Mesendoderm (in vitro differentiated cells): Measurements from ENCODE around the gene SC5D.

Experiments used
- DNase-seq: peaks from one replicate; pipeline ENCODE4 v3.0.0; 2013
- H2AK5ac ChIP-seq: 2 replicates; pipeline ENCODE4 v1.6.1; 2013; ENCODE audit warnings: low read length, inconsistent platforms
- H2BK120ac ChIP-seq: 2 replicates; pipeline ENCODE4 v1.6.1; 2013; ENCODE audit warnings: low read depth, mild to moderate bottlenecking, low read length, moderate library complexity, mixed read lengths
- H2BK15ac ChIP-seq: replicated peaks from 2 replicates; pipeline ENCODE4 v1.6.1; 2013; ENCODE audit warnings: low read depth, mild to moderate bottlenecking, moderate library complexity
- H2BK5ac ChIP-seq: 2 replicates; pipeline ENCODE4 v1.6.1; 2013; ENCODE audit warnings: low read length, inconsistent platforms
- H3K18ac ChIP-seq: 2 replicates; pipeline ENCODE4 v1.6.1; 2013; ENCODE audit warnings: mild to moderate bottlenecking, low read length, mixed read lengths
- H3K23ac ChIP-seq: one replicate; pipeline ENCODE4 v1.6.1; 2013; ENCODE audit warnings: low read length
- H3K27ac ChIP-seq: 2 replicates; pipeline ENCODE4 v1.5.1; 2013; ENCODE audit warnings: low read depth, mild to moderate bottlenecking, inconsistent platforms, low read length, moderate library complexity
- H3K27me3 ChIP-seq: 2 replicates; pipeline ENCODE4 v1.6.1; 2013; ENCODE audit warnings: low read length, control low read depth, mild to moderate bottlenecking, inconsistent platforms; ENCODE audit not compliant: insufficient read depth, poor library complexity
- H3K36me3 ChIP-seq: 2 replicates; pipeline ENCODE4 v1.6.1; 2013; ENCODE audit warnings: low read length, inconsistent platforms; ENCODE audit not compliant: control insufficient read depth, insufficient read depth
- H3K4ac ChIP-seq: one replicate; pipeline ENCODE4 v1.6.1; 2013; ENCODE audit warnings: low read depth, mild to moderate bottlenecking, low read length, moderate library complexity
- H3K4me1 ChIP-seq: 2 replicates; pipeline ENCODE4 v1.6.1; 2013; ENCODE audit warnings: low read depth, low read length, inconsistent platforms; ENCODE audit not compliant: control insufficient read depth
- H3K4me2 ChIP-seq: 2 replicates; pipeline ENCODE4 v1.6.1; 2013; ENCODE audit warnings: low read length
- H3K4me3 ChIP-seq: 2 replicates; pipeline ENCODE4 v1.5.1; 2013; ENCODE audit warnings: mild to moderate bottlenecking, low read length
- H3K56ac ChIP-seq: one replicate; pipeline ENCODE4 v1.6.1; 2013; ENCODE audit warnings: low read length
- H3K79me1 ChIP-seq: 2 replicates; pipeline ENCODE4 v1.6.1; 2013; ENCODE audit warnings: low read length, inconsistent platforms
- H3K79me2 ChIP-seq: 2 replicates; pipeline ENCODE4 v1.6.1; 2013; ENCODE audit warnings: mild to moderate bottlenecking, low read length; ENCODE audit not compliant: control insufficient read depth, insufficient read depth
- H3K9ac ChIP-seq: 2 replicates; pipeline ENCODE4 v1.6.1; 2013; ENCODE audit warnings: low read length, inconsistent platforms
- H4K5ac ChIP-seq: one replicate; pipeline ENCODE4 v1.6.1; 2013; ENCODE audit warnings: low read length
- H4K8ac ChIP-seq: one replicate; pipeline ENCODE4 v1.6.1; 2013; ENCODE audit warnings: low read depth, mild to moderate bottlenecking, control low read depth, low read length, moderate library complexity
- WGBS: extraction: QIAGEN DNeasy Blood & Tissue Kit; methylation state at CpG from one replicate; pipeline ENCODE4 v1.1.7; 2013; ENCODE audit warnings: low lambda C conversion rate, missing lambda C conversion rate; ENCODE audit not compliant: insufficient coverage; ENCODE audit errors: extremely low coverage; 5-methylcytosine and 5-hydroxymethylcytosine counted together

SC5D gene

DNA sequence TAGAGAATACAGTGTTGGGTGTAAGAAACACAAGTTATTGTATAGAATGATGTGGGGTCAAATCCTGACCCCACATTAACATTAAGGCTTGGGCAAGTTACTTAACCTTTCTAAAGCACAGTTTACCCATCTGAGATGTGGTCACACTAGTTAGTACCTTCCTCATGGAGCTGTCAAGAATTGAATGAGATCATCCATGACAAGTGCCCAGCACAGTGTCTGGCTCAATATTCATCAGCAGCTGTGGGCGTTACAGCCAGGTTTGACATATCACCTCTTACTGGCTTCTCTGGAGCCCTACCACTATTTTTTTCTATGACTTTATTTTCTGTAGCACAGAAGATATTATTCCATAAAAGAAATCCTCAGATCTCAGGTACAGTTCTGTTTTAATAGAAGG, 57.2 kb downstream of the SC5D start:
- WGBS = no CpG with 5 or more reads among the region's 1 CpG
- H4K5ac ChIP-seq = no peak overlapping the region
- no peak overlapping the region for H3K23ac ChIP-seq
- no peak overlapping the region for H2AK5ac ChIP-seq
- H3K56ac ChIP-seq = no peak overlapping the region
- H3K27me3 ChIP-seq = no peaks in the 10 kb centered on the region
- no peaks in the 10 kb centered on the region for H3K79me1 ChIP-seq
- no peak overlapping the region for H2BK5ac ChIP-seq
- no peak overlapping the region for H3K27ac ChIP-seq
- H3K4me3 ChIP-seq = no peak overlapping the region
- H3K36me3 ChIP-seq = no peaks in the 10 kb centered on the region
- peaks cover 13% of the 10 kb centered on the region for H3K4me1 ChIP-seq
- no peak overlapping the region for H3K4me2 ChIP-seq
- no peak overlapping the region for H3K9ac ChIP-seq
- H3K4ac ChIP-seq = no peak overlapping the region
- H2BK15ac ChIP-seq = no peak overlapping the region
- H3K79me2 ChIP-seq = no peaks in the 10 kb centered on the region
- H2BK120ac ChIP-seq = no peak overlapping the region
- no peak for DNase-seq
- H4K8ac ChIP-seq = no peak overlapping the region
- no peak overlapping the region for H3K18ac ChIP-seq

DNA sequence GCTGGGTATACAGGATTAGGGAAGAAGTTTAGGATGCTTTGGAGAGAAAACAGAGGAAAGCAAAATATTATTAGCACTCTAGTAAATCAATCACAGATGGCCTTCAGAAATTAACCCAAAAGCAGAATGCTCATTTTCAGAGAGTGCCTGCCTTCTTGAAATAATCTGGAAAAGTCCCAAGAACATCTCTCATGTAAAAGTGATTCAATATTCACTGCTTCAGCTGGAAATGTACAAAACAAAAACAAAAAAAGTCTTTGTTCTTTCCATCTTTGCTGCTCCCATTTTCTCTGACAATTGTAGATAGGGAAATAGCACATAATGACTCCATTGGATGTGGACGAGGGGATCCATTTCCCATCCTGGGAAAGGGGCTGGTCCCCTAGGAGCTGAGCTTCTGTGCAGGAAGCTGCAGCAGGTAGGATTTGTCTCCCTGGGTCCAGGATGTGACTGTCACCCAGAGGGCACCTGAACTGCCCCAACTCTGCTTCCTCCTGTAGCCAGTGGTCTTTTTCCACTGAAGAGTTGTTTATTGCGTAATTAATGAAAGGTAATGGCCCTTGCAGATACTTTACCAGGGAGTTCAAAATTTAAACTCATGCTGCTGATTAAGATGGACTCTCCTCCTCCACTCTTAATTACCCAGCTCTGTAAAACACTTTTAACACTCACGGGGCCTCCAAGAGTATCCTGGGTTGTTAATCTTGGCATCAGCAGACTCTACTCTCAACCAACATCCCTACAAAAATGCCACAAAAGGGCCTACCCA, 57.9 kb downstream of the SC5D start:
- no peak overlapping the region for H3K18ac ChIP-seq
- H3K23ac ChIP-seq = no peak overlapping the region
- no peak overlapping the region for H2BK120ac ChIP-seq
- no peaks in the 10 kb centered on the region for H3K79me1 ChIP-seq
- H3K79me2 ChIP-seq = no peaks in the 10 kb centered on the region
- no peak overlapping the region for H2AK5ac ChIP-seq
- no peak overlapping the region for H3K4me3 ChIP-seq
- no peak overlapping the region for H2BK5ac ChIP-seq
- DNase-seq = no peak
- no peak overlapping the region for H3K4me2 ChIP-seq
- no peak overlapping the region for H3K9ac ChIP-seq
- no peaks in the 10 kb centered on the region for H3K36me3 ChIP-seq
- H3K56ac ChIP-seq = no peak overlapping the region
- H4K8ac ChIP-seq = no peak overlapping the region
- no peak overlapping the region for H3K4ac ChIP-seq
- H3K4me1 ChIP-seq = peaks cover 13% of the 10 kb centered on the region
- no peak overlapping the region for H4K5ac ChIP-seq
- H2BK15ac ChIP-seq = no peak overlapping the region
- H3K27ac ChIP-seq = no peak overlapping the region
- H3K27me3 ChIP-seq = no peaks in the 10 kb centered on the region
- WGBS = no CpG with 5 or more reads among the region's 3 CpGs

DNA sequence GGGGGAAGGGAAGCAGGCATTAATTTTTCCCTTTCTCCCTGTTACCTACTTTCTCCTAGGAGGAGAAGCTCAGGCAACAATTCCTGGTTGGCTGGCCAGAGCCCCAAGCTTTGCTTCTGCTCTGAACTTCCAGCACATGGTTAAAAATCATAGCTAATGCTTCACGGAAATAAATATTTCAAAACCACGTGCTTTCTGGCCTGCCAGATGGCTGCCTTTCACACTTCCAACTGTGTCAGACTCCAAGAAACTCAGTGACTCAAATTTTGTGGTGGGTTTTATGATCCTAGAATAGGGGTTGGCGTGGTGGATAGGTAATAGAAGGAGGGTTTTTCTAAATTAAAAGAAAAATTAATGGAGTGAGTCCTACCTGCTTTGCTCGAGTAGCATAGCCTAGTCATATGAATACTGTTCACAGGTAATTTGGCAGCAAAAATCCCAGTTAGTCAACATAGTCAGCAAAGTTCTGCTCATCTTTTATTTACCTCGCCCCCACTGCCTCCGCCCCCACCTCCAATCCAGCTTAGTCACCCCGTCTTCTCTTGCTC, 58.6 kb downstream of the SC5D start:
- no peak overlapping the region for H3K4me2 ChIP-seq
- no peak overlapping the region for H4K5ac ChIP-seq
- H3K4me1 ChIP-seq = peaks cover 13% of the 10 kb centered on the region
- no peaks in the 10 kb centered on the region for H3K79me2 ChIP-seq
- H3K18ac ChIP-seq = no peak overlapping the region
- WGBS = no CpG with 5 or more reads among the region's 7 CpGs
- no peak overlapping the region for H2BK5ac ChIP-seq
- no peaks in the 10 kb centered on the region for H3K27me3 ChIP-seq
- H2BK120ac ChIP-seq = no peak overlapping the region
- DNase-seq = no peak
- no peak overlapping the region for H2AK5ac ChIP-seq
- no peak overlapping the region for H3K27ac ChIP-seq
- no peak overlapping the region for H4K8ac ChIP-seq
- H3K4ac ChIP-seq = no peak overlapping the region
- H2BK15ac ChIP-seq = no peak overlapping the region
- no peak overlapping the region for H3K23ac ChIP-seq
- H3K79me1 ChIP-seq = no peaks in the 10 kb centered on the region
- no peaks in the 10 kb centered on the region for H3K36me3 ChIP-seq
- H3K4me3 ChIP-seq = no peak overlapping the region
- H3K9ac ChIP-seq = no peak overlapping the region
- no peak overlapping the region for H3K56ac ChIP-seq

DNA sequence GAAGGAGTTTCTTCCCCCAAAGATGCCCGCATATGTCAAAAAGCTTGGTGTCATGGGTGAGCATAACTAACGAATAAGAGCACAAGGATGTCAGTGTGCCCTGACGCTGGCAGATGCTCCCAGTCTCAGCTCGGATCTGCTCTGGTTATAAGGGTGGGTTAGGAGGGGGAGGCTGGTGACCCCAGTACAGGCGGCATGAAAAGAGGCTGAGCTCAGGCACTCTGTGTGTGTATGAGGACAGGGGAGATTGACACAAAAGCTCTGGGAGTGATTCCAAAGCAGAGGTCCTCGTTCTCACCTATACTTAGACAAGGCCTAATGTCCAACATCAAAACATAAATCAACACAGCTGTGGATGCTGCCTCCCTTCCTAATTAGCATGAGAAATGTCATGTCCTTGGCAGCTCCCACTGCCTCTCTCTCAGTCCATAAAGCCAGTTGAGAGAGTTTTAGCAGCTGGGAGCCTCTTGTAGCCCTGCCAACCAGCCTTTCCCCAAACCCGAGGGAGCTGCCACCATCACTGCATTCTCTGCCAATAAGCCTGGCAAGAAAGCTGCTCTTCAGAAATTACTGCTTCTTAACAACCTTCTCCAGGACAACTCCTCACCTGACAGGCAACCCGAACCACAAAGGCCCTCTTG, 59.8 kb downstream of the SC5D start:
- H3K9ac ChIP-seq = no peak overlapping the region

DNA sequence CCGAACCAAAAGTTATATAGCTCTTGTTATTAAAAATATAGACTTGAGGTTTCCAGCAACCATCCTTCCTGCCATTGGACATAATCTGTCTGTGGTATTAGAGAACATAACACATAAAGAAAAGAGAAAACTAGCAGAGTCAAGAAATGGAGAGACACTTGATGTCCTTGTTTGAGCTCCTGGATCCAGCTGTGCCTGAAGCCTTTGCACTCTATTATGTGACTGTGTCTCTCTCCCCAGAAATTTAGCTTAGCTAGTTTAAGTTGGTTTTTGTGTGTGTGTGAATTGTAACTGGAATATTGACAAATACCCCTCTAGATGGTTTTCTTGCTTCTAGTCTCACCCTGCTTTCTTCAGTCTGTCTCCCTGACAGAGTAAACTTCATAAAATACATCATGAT, 61.6 kb downstream of the SC5D start:
- Histone ChIP-seq H3K4me2 (no peak overlapping the region), H4K8ac (no peak overlapping the region), H3K36me3 (no peaks in the 10 kb centered on the region), H3K27ac (no peak overlapping the region), H2AK5ac (no peak overlapping the region), H2BK15ac (no peak overlapping the region), H3K4me3 (no peak overlapping the region), H2BK5ac (no peak overlapping the region), H3K9ac (no peak overlapping the region), H3K4me1 (no peaks in the 10 kb centered on the region), H3K79me2 (no peaks in the 10 kb centered on the region), H2BK120ac (no peak overlapping the region), H3K27me3 (no peaks in the 10 kb centered on the region), H4K5ac (no peak overlapping the region), H3K4ac (no peak overlapping the region), H3K23ac (no peak overlapping the region), H3K18ac (no peak overlapping the region), H3K56ac (no peak overlapping the region), H3K79me1 (no peaks in the 10 kb centered on the region)
- DNase-seq = no peak
- no CpG with 5 or more reads among the region's 1 CpG for WGBS

More for the DNA sequence above, 59.8 kb downstream of the SC5D start:
- H2BK5ac ChIP-seq = no peak overlapping the region
- H3K18ac ChIP-seq = no peak overlapping the region
- no peak overlapping the region for H4K5ac ChIP-seq
- no peak overlapping the region for H4K8ac ChIP-seq
- H2BK120ac ChIP-seq = no peak overlapping the region
- H2BK15ac ChIP-seq = no peak overlapping the region
- H3K4me1 ChIP-seq = peaks cover 7% of the 10 kb centered on the region
- H3K4me3 ChIP-seq = no peak overlapping the region
- no peaks in the 10 kb centered on the region for H3K79me2 ChIP-seq
- H3K27ac ChIP-seq = no peak overlapping the region
- no CpG with 5 or more reads among the region's 8 CpGs for WGBS
- no peak overlapping the region for H2AK5ac ChIP-seq
- no peak overlapping the region for H3K4ac ChIP-seq
- H3K27me3 ChIP-seq = no peaks in the 10 kb centered on the region
- H3K79me1 ChIP-seq = no peaks in the 10 kb centered on the region
- H3K23ac ChIP-seq = no peak overlapping the region
- no peak for DNase-seq
- no peaks in the 10 kb centered on the region for H3K36me3 ChIP-seq
- H3K56ac ChIP-seq = no peak overlapping the region
- H3K4me2 ChIP-seq = no peak overlapping the region
